ENCODE measurements around the gene FEV. TPM values are rescaled to one million over a fixed set of nuclear protein-coding genes. Genes with fewer than 3 reads are reported as not detected.

FEV gene
- total and polyA plus RNA-seq, 10 donors, result not detected

GRCh38 chr2:219023045-219023605 lies 38.1 kb upstream of the FEV start:
- no peaks in the 10 kb centered on the region for H3K9me3 ChIP-seq
- H3K27ac ChIP-seq, result no peak overlapping the region
- intact Hi-C loops (cut with DNase I; ENCODE audit: low total_unique reads), result no loop called here
- 78 to 84% (median 79%) methylated on average over 10 to 12 of the region's 12 CpGs for WGBS, 5 donors
- no peaks in the 10 kb centered on the region for H3K36me3 ChIP-seq
- no peak overlapping the region for H3K4me3 ChIP-seq
- DNase-seq, result peak; percentile 36
- TF ChIP-seq CTCF (IDR thresholded peaks at IDR 0.05 in 8 of 11, conservative IDR thresholded peaks at IDR 0.05 in 3 of 11) (no peak), POLR2A (IDR thresholded peaks at IDR 0.05) (no peak), POLR2AphosphoS5 (IDR thresholded peaks at IDR 0.05) (no peak)
- H3K4me1 ChIP-seq, result no peaks in the 10 kb centered on the region
- peaks cover 0 to 41% (median 0%) of the 10 kb centered on the region in 7 donors for H3K27me3 ChIP-seq (replicated peaks in 1 of 7)

DNA sequence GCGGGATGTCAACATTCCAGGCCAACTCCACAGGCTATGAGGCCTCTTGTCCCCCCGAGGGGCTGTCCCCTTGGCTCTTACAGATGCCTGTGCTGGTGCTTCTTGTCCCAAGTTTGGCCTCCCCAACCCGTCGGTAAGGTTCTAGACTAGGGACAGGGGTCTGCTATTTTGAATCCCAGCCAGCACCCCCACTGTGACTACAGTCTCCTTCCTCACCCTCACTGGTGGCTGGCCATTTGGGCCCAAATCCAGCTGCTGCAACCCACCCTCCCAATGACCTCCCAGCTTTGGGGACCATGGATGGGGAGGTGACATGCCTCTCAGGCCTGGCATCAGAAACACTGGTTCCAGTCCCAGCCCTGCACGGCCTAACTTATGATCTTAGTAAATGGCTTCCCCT lies 37.6 kb upstream of the FEV start:
- peak; percentile 51 for DNase-seq
- 74 to 90% (median 79%) methylated on average over 5 of the region's 5 CpGs for WGBS, 5 donors

DNA sequence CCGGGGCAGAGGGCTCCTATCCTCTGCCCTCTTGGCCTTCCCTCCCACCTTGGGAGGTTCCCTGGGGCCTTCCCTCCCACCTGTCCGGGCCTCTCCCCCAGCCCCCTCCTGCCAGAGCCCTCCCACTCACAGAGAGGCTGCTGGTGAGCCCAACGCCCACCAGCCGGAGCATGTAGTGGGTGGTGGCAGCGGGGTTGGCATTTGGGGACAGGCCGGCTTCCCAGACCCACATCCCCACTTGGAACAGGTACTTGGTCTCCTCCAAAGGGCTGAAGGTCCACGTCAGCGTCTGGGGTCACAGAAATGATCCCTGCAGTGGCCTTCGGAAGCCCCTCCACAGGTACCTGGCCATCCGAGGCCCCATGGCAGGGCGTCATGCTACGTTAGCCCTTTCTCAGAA lies 37.1 kb upstream of the FEV start:
- Histone ChIP-seq H3K4me1 (no peaks in the 10 kb centered on the region), H3K27me3 (replicated peaks in 1 of 7) (peaks cover 0 to 52% (median 0%) of the 10 kb centered on the region in 7 donors), H3K36me3 (no peaks in the 10 kb centered on the region), H3K9me3 (no peaks in the 10 kb centered on the region), H3K27ac (no peak overlapping the region), H3K4me3 (no peak overlapping the region)
- DNase-seq, result peak; percentile 64
- 76 to 87% (median 84%) methylated on average over 11 to 12 of the region's 12 CpGs for WGBS, 5 donors
- intact Hi-C loops (cut with DNase I; ENCODE audit: low total_unique reads), result no loop called here
- TF ChIP-seq CTCF (IDR thresholded peaks at IDR 0.05 in 8 of 11, conservative IDR thresholded peaks at IDR 0.05 in 3 of 11), result no peak
- no peak for TF ChIP-seq POLR2A (IDR thresholded peaks at IDR 0.05)
- TF ChIP-seq POLR2AphosphoS5 (IDR thresholded peaks at IDR 0.05), result no peak

More for the DNA sequence above, 37.6 kb upstream of the FEV start:
- Histone ChIP-seq H3K4me3 (no peak overlapping the region), H3K27ac (no peak overlapping the region), H3K9me3 (no peaks in the 10 kb centered on the region), H3K27me3 (replicated peaks in 1 of 7) (peaks cover 0 to 47% (median 0%) of the 10 kb centered on the region in 7 donors), H3K4me1 (no peaks in the 10 kb centered on the region), H3K36me3 (no peaks in the 10 kb centered on the region)
- TF ChIP-seq POLR2A (IDR thresholded peaks at IDR 0.05), result no peak
- TF ChIP-seq CTCF (IDR thresholded peaks at IDR 0.05 in 8 of 11, conservative IDR thresholded peaks at IDR 0.05 in 3 of 11), result no peak
- TF ChIP-seq POLR2AphosphoS5 (IDR thresholded peaks at IDR 0.05), result no peak
- intact Hi-C loops (cut with DNase I; ENCODE audit: low total_unique reads), result no loop called here

GRCh38 chr2:219021591-219021990 lies 36.6 kb upstream of the FEV start:
- DNase-seq, result peak; percentile 63
- H3K4me1 ChIP-seq, result no peaks in the 10 kb centered on the region
- no peaks in the 10 kb centered on the region for H3K36me3 ChIP-seq
- no peak overlapping the region for H3K4me3 ChIP-seq
- WGBS, 5 donors, result 77 to 89% (median 83%) methylated on average over 4 to 9 of the region's 9 CpGs
- TF ChIP-seq POLR2A (IDR thresholded peaks at IDR 0.05) (no peak), CTCF (IDR thresholded peaks at IDR 0.05 in 8 of 11, conservative IDR thresholded peaks at IDR 0.05 in 3 of 11) (no peak), POLR2AphosphoS5 (IDR thresholded peaks at IDR 0.05) (no peak)
- no peaks in the 10 kb centered on the region for H3K9me3 ChIP-seq
- intact Hi-C loops (cut with DNase I; ENCODE audit: low total_unique reads), result no loop called here
- H3K27ac ChIP-seq, result no peak overlapping the region
- H3K27me3 ChIP-seq (replicated peaks in 1 of 7), result peaks cover 0 to 52% (median 0%) of the 10 kb centered on the region in 7 donors
